Muscle of leg (tissue), 11 donors: ENCODE measurements around the gene KCNMA1. TPM values are rescaled to one million over a fixed set of nuclear protein-coding genes. Genes with fewer than 3 reads are reported as not detected.
"Not testable (repeated sequence)": the region's sequence is repeated elsewhere in the genome, so short reads cannot be mapped to it uniquely, and the experiment has no call there.

Source experiments
- DNase-seq: peaks from one replicate; pipeline ENCODE4 v3.0.0; 2013
- H3K27ac ChIP-seq: one replicate; pipeline ENCODE4 v1.5.1; 2013; ENCODE audit warnings: mild to moderate bottlenecking, low read length, control low read depth
- H3K27me3 ChIP-seq: one replicate; pipeline ENCODE4 v1.6.1; 2013; ENCODE audit warnings: low read length; ENCODE audit not compliant: control insufficient read depth, insufficient read depth
- H3K36me3 ChIP-seq: one replicate; pipeline ENCODE4 v1.6.1; 2013; ENCODE audit warnings: low read length; ENCODE audit not compliant: control insufficient read depth, insufficient read depth
- H3K4me1 ChIP-seq: one replicate; pipeline ENCODE4 v1.6.1; 2013; ENCODE audit warnings: low read length; ENCODE audit not compliant: control insufficient read depth, insufficient read depth
- H3K4me3 ChIP-seq: one replicate; pipeline ENCODE4 v1.5.1; 2013; ENCODE audit warnings: low read length, control low read depth
- H3K9me3 ChIP-seq: replicated peaks from 2 replicates; pipeline ENCODE4 v1.6.1; 2013; ENCODE audit warnings: low read depth, low read length; ENCODE audit not compliant: control insufficient read depth
- WGBS: methylation state at CpG from one replicate; pipeline ENCODE4 v1.1.5; 2013; ENCODE audit warnings: missing lambda C conversion rate; ENCODE audit not compliant: insufficient coverage; 5-methylcytosine and 5-hydroxymethylcytosine counted together
- polyA plus RNA-seq, 8 donors: library from polyadenylated mRNA; unstranded; fragments of 120-200 nt; gene quantifications; one replicate each; pipeline versions ENCODE4 v1.2.1 to v1.2.3, GENCODE V29; 2013; ENCODE audit warnings: inconsistent platforms in 1 of 8, low replicate concordance in 1 of 8; ENCODE audit not compliant: insufficient read length in 8 of 8, insufficient read depth in 1 of 8
- total RNA-seq: library from RNA; stranded (reverse); fragments of 120-200 nt; gene quantifications from one replicate; pipeline ENCODE4 v1.2.4, GENCODE V29; 2013

Gene KCNMA1
- total and polyA plus RNA-seq, 9 donors = 12.7 to 23.3 (median 18.2) TPM

DNA sequence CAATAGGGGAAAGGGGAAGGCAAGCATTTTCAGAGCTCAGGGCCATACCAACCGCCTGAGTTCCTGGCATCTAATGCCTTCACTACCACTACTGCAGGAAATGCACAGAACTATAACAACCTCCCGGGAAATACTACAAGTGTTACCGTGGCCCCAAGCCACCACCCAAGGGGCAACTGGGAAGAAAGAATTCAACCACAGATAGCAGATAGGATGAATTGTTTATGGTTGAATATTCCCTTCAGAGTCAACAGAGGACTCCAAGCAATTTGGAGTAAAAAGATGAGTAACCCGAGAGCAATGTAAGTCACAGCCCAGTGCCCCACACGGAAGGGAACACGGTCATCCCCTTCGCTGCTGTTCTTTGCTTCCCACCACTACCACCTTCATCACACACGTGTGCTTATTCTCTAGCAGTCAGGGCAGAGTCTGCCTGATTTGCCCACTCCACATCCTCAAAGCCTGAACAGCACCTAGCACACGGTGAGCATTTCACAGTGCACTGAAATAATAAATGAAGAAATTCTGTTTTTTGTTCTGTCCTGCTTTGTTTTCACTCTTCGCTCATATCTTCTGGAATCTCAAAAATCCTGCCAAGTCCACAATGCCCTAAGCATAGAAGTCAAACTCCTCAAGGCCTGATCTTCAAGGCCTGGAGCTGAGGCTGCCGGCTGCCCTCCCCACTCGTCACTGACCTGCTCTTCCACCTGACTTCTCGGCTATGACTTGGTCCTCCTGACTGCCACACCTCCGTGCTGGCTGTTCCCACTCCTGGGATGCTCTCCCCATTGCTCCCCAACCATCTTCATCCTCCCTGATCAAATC is 221.1 kb downstream of the KCNMA1 start:
- H3K27me3 ChIP-seq = peaks cover 7% of the 10 kb centered on the region
- DNase-seq = no peak
- 94% methylated on average over 8 of the region's 14 CpGs for WGBS
- no peaks in the 10 kb centered on the region for H3K36me3 ChIP-seq
- peaks cover 14% of the 10 kb centered on the region for H3K4me1 ChIP-seq
- H3K9me3 ChIP-seq = no peaks in the 10 kb centered on the region
- H3K27ac ChIP-seq = no peak overlapping the region
- no peak overlapping the region for H3K4me3 ChIP-seq

DNA sequence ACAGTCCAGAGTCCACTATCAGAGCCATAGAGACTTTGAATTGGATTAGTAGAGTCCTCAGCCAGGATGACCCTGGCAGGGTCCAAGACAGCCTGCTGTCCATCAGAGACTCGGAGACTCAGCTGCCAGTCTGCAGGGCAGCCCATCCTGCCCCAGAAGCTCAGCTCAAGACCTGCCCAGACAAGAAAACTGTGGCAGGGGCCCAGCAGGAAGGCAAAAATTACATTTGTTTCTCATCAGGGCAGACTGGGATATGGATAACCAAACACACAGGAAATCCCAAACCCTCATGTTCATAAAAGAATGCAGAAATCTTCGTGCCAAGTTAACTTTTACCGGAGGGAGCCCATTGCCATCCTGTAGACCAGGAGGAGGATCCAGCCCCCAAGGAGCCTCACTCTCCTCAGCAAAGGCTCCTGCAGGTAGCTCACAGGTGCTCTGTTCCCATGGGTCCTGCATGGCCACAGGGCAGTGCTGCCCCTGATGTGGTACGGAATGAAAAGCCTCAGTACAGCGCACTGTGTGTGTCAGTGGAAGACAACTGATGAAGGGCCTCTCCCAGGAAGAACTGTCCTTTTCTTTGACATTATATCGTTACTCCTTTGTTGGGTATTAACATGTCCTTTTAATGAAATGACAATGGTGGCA is 222.2 kb downstream of the KCNMA1 start:
- H3K4me1 ChIP-seq = peaks cover 11% of the 10 kb centered on the region
- H3K4me3 ChIP-seq = no peak overlapping the region
- H3K9me3 ChIP-seq = no peaks in the 10 kb centered on the region
- peaks cover 7% of the 10 kb centered on the region for H3K27me3 ChIP-seq
- H3K27ac ChIP-seq = no peak overlapping the region
- H3K36me3 ChIP-seq = no peaks in the 10 kb centered on the region
- WGBS = 51% methylated on average over 2 of the region's 6 CpGs
- no peak for DNase-seq

DNA sequence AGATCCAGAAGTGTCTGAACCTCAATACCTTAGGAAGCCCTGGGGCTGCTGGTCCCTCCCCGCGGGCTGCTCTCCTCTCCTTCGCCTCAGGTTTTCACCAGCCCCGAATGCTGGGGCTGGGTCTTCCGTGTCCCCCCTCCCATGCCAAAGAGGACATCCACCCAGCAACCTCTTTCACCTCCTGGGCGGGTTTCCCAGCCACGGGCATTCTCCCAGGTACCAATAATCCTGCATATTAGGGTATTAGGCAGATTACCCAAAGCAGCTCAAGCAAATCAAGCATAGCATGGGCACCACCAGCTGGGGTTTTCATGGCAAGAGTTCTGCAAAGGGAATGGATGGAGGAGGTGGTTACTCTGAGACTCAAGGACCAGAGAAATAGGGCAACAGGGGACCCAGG is 224.4 kb downstream of the KCNMA1 start:
- H3K27me3 ChIP-seq = peaks cover 8% of the 10 kb centered on the region
- WGBS = 80% methylated on average over 1 of the region's 7 CpGs
- peaks cover 20% of the 10 kb centered on the region for H3K4me1 ChIP-seq
- H3K9me3 ChIP-seq = no peaks in the 10 kb centered on the region
- no peak for DNase-seq
- no peak overlapping the region for H3K4me3 ChIP-seq
- no peak overlapping the region for H3K27ac ChIP-seq
- H3K36me3 ChIP-seq = no peaks in the 10 kb centered on the region

DNA sequence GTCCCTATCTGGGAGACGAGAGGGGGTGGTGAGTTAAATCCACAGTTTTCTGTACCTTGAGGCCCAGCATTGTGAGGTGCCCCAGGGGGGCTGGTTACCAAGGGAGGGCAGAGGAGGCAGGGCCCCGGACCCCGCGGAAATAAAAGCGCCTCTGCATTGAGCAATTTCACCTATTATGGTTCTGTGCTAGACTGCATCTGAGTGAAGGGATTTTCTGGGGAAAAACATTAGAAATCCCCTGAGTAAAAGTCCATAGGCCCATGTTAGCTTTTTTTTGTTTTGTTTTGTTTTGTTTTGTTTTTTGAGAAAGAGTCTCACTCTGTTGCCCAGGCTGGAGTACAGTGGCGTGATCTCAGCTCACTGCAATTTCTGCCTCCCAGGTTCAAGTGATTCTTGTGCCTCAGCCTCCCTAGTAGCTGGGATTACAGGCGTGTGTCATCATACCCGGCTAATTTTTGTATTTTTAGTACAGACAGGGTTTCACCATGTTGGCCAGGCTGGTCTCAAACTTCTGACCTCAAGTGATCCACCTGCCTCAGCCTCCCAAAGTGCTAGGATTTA is 225.0 kb downstream of the KCNMA1 start:
- H3K27me3 ChIP-seq, H3K27ac ChIP-seq: not testable (repeated sequence)

DNA sequence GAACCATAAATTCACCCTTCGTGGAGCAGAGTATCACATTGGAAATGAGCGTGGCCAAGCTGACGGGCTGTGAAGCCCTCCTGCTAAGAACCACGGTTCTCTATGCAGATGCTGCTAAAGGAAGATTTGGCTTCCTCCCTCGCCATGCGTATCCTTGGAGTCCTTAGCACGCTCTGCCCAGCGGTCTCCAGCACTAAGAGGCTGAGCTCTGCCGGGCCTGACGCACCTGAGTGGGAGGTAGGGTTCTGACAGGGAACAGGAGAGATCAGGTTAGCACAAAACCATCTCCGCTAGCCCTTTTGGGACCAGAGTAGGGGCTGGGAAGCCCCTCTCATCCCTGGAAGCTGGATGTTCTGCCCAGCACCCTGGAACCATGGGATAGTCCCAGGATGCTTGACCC is 225.8 kb downstream of the KCNMA1 start:
- Histone ChIP-seq H3K36me3 (no peaks in the 10 kb centered on the region), H3K27ac (no peak overlapping the region), H3K9me3 (no peaks in the 10 kb centered on the region), H3K4me1 (peaks cover 15% of the 10 kb centered on the region), H3K27me3 (peaks cover 7% of the 10 kb centered on the region), H3K4me3 (no peak overlapping the region)
- WGBS = 89% methylated on average over 7 of the region's 11 CpGs
- DNase-seq = no peak

More for the DNA sequence above, 225.0 kb downstream of the KCNMA1 start:
- H3K36me3 ChIP-seq, H3K9me3 ChIP-seq, H3K4me3 ChIP-seq, DNase-seq: not testable (repeated sequence)
- WGBS = 96% methylated on average over 5 of the region's 8 CpGs
- peaks cover 18% of the 10 kb centered on the region for H3K4me1 ChIP-seq

DNA sequence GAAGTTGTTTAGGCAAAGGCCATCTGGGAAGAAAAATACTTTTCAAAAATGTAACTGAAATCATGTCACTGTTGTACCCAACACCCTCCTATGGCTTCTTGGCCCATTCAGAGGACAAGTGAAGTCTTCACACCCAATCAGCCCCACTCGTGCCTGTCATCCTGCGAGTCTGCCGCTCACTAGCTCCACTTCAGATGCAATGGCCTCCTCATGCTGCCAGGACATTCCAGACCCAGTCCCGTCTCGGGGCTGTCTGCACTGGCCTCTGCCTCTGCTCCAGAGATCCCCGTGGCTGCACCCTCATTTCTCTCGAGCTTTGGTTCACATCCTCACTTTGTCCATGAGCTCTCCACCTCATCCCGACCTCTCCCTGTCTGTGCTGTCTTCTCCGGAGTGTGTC is 227.1 kb downstream of the KCNMA1 start:
- DNase-seq = no peak
- Histone ChIP-seq H3K4me1 (peaks cover 19% of the 10 kb centered on the region), H3K36me3 (no peaks in the 10 kb centered on the region), H3K27me3 (peaks cover 7% of the 10 kb centered on the region), H3K27ac (no peak overlapping the region), H3K4me3 (no peak overlapping the region), H3K9me3 (no peaks in the 10 kb centered on the region)
- 34% methylated on average over 5 of the region's 9 CpGs for WGBS

DNA sequence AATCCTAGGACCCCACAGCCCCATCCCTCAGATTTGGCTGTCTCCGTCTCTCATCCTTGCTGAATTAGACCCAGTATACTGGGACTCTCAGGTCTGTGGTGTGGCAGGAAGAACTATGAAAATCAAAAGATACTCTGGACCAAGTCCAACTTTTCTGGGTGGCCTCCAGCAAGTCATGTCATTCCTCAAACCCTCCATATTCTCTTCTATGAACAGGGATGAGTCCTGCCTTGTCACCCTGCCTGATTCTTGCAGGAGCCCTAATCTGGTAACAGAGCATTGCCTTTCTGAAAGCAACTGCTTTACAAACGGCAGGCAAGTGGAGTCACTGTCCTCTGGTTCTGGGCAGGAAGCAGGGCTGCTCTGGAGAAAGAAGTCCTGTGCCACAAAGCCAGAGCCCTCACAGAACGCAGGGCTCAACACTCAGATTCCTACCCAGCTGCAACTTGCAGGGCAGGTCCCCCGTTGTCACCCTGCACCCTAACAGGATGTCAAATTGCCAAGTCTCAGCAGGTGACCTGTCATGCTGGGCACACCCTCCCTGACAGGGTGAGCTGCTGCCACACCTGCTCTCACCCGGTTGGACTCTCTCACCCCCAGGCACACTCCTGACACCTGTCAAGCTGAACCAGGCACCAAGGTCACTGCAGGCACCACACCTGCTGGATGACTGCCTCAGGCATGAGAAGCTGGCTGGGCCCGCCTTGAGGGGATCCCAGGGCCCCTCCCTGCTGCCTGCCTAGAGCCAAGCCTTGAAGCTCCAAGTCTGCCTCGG is 227.7 kb downstream of the KCNMA1 start:
- no peaks in the 10 kb centered on the region for H3K36me3 ChIP-seq
- WGBS = 44% methylated on average over 6 of the region's 7 CpGs
- no peak overlapping the region for H3K27ac ChIP-seq
- H3K9me3 ChIP-seq = no peaks in the 10 kb centered on the region
- no peak overlapping the region for H3K4me3 ChIP-seq
- H3K4me1 ChIP-seq = peaks cover 19% of the 10 kb centered on the region
- no peak for DNase-seq
- H3K27me3 ChIP-seq = peaks cover 7% of the 10 kb centered on the region

DNA sequence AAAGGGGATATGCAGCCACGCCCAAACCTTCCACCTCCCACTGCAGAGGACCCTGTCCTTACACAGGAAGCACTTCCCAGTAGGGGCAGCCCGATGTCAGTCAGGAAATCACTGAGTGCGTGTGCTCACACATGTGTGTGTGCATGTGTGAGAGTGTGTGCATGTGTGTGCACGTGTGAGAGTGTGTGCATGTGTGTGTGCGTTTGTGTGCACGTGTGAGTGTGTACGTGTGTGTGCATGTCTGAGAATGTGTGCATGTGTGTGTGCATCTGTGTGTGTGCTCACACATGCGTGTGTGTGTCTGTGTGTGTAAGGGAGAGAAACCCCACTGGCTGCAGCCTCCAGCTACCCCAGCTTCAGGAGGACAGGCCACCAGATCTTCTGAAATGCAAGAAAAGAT is 229.3 kb downstream of the KCNMA1 start:
- H3K9me3 ChIP-seq = no peaks in the 10 kb centered on the region
- no peak overlapping the region for H3K4me3 ChIP-seq
- 85% methylated on average over 5 of the region's 8 CpGs for WGBS
- peaks cover 19% of the 10 kb centered on the region for H3K4me1 ChIP-seq
- H3K27me3 ChIP-seq = peaks cover 6% of the 10 kb centered on the region
- DNase-seq = no peak
- no peak overlapping the region for H3K27ac ChIP-seq
- peaks cover 3% of the 10 kb centered on the region for H3K36me3 ChIP-seq

DNA sequence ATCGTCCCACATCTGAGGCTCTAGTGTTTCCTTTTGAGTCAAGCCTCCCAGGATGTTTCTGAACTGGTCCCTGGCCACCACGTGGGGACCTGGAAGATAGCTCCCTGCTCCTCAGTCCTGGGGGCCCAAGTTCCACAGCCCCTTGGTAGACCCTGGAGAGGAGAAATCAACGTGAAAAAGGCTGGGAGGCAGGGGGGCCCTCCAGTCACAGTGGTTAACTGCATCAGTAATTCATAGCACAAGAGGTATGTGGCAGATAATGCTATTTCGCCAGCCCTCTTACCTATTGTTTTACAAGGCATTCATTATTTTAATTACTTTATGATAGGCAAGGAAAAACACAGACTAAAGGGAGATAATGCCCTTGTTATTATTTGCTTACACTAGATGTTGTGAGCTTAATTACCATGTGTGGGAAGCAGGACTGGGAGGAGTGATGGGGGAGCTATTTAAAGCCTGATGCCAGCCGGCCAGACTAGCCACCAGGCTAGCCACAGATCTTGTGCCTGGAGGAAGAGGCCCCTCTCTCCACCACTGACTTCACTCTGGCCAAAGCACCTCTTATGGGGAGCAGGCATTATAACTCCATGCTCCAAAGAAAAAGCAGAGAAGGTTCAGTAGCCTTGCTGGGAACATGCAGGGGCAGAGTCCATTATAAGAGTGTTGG is 230.7 kb downstream of the KCNMA1 start:
- Histone ChIP-seq H3K9me3 (no peaks in the 10 kb centered on the region), H3K4me3 (no peak overlapping the region), H3K27ac (no peak overlapping the region), H3K36me3 (peaks cover 3% of the 10 kb centered on the region), H3K4me1 (peaks cover 19% of the 10 kb centered on the region), H3K27me3 (peaks cover 4% of the 10 kb centered on the region)
- no peak for DNase-seq
- WGBS = 57% methylated on average over 3 of the region's 5 CpGs
